GM19467 (cell line): Measurements from ENCODE around the gene HBA1.
"Not testable (repeated sequence)": the region's sequence is repeated elsewhere in the genome, so short reads cannot be mapped to it uniquely, and the experiment has no call there.

Experiments used
- ATAC-seq: cut with Tn5 transposase; IDR thresholded peaks from one replicate; pipeline ENCODE4 v1.9.1; 2021; ENCODE audit warnings: mild to moderate bottlenecking, moderate library complexity; ENCODE audit not compliant: unreplicated experiment

HBA1 gene

DNA sequence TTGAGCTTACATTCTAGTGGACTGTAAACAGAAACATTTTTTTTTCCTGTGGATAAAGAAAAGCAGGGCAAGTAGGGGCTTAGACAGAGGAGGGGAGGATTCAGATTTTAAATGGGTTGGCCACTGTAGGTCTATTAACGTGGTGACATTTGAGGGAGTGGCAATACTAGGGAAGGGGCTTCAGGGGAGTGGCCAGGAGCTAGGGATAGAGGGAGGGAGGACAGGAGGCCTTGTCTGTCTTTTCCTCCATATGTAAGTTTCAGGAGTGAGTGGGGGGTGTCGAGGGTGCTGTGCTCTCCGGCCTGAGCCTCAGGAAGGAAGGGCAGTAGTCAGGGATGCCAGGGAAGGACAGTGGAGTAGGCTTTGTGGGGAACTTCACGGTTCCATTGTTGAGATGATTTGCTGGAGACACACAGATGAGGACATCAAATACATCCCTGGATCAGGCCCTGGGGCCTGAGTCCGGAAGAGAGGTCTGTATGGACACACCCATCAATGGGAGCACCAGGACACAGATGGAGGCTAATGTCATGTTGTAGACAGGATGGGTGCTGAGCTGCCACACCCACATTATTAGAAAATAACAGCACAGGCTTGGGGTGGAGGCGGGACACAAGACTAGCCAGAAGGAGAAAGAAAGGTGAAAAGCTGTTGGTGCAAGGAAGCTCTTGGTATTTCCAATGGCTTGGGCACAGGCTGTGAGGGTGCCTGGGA, 17.2 kb upstream of the HBA1 start:
- no peak for ATAC-seq

DNA sequence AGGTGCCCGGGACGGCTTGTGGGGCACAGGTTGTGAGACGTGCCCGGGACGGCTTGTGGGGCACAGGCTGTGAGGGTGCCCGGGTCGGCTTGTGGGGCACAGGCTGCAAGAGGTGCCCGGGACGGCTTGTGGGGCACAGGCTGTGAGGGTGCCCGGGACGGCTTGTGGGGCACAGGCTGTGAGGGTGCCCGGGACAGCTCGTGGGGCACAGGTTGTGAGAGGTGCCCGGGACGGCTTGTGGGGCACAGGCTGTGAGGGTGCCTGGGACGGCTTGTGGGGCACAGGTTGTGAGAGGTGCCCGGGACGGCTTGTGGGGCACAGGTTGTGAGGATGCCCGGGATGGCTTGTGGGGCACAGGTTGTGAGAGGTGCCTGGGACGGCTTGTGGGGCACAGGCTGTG, 16.2 kb upstream of the HBA1 start:
- ATAC-seq: not testable (repeated sequence)

DNA sequence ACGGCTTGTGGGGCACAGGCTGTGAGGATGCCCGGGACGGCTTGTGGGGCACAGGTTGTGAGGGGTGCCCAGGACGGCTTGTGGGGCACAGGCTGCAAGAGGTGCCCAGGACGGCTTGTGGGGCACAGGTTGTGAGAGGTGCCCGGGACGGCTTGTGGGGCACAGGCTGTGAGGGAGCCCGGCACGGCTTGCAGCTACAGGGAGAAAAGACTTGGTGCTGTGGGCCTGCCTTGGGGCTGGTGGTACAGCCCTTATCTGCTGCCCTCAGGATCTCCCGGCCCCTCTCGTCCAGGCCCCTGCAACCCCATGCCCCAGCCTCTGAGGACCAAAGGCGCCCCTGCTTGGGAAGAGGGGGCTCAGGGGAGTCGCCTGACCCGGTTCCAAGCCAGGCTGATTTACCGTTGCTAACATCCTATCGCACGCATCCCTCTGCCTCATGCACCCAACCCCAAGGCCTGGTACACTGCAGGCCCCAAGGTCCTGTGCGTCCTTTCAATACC, 15.7 kb upstream of the HBA1 start:
- no peak for ATAC-seq

DNA sequence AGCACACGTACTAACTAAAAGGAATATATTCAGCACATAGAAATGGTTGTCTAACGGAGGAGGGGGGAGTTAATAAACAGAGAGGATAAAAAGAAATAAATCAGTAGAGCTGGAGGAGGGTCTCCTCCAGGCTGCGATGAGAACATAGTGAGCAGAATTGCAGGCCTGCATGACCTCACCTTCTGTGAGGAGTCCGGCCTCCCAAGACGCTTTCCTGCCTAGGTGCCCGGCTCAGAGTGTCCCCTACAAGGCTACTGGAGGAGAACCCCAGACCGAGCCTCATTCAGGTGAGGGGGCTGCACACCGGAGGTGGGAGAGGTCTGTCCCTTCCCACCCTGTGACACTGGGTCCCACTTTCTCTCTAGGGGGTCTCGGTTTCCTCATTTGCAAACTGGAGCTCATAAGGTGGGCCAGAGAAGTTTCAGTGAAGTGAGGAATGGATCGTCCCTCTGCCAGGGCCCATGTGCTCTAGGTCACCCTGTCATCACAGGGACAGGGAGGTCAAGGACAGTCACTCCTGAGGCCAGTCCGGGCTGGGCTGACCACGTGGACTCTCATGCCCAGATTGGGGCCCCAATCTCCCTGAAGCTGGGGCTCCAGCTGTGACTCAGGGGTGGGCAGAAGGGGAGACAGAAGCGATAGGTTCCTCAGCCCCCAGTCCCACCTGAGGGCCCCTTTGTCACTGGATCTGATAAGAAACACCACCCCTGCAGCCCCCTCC, 14.0 kb upstream of the HBA1 start:
- no peak for ATAC-seq

DNA sequence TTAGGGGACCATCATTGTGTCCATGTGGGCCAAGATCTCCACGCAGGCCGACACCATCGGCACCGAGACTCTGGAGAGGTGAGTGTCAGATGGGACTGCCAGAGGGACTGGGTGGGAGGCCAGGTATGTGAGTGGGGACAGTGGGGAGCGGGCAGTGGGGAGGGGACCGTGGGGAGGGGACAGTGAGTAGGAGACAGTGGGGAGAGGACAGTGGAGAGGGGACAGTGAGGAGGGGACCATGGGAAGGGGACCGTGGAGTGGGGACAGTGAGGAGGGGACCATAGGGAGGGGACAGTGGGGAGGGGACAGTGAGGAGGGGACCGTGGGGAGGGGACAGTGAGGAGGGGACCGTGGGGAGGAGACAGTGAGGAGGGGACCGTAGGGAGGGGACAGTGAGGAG, 13.3 kb upstream of the HBA1 start:
- not testable (repeated sequence) for ATAC-seq

DNA sequence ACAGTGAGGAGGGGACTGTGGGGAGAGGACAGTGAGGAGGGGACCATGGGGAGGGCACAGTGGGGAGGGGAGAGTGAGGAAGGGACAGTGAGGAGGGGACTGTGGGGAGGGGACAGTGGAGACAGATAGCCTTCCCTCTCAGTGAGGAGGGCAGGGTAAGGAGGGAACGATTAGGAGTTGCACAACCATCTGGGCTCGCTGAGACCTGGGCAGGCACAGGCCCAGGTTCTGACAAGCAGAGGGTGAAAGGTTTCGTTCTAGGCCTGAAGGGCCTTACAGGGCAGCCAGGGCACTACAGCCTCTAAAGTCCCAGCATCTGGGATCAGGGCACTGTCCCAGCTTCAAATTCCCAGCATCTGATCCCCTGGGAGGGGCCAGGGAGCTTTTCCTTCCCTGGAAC, 12.8 kb upstream of the HBA1 start:
- not testable (repeated sequence) for ATAC-seq

DNA sequence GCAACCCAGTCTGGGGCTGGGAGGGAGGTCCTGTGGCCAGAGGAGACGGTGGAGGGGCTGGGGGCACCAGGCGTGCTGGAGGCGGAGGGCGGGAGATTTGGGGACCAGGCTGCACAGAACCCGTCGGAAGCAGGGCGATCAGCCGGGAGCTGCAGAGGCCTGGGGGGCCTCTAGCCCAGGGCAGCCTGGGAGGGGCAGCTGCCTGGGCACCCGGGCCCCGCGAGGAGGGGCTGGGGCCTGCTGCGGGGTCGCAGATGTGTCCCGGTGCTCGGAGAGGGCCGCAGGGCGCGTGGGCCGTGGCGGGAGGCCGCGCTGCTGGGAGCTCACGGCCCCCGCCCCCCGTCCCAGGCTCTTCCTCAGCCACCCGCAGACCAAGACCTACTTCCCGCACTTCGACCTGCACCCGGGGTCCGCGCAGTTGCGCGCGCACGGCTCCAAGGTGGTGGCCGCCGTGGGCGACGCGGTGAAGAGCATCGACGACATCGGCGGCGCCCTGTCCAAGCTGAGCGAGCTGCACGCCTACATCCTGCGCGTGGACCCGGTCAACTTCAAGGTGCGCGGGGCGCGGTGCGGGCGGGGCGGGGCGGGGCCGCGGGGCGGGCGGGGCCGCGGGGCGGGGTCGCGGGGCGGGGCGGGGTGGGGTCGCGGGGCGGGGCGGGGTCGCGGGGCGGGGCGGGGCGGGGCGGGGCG, 12.2 kb upstream of the HBA1 start:
- not testable (repeated sequence) for ATAC-seq

DNA sequence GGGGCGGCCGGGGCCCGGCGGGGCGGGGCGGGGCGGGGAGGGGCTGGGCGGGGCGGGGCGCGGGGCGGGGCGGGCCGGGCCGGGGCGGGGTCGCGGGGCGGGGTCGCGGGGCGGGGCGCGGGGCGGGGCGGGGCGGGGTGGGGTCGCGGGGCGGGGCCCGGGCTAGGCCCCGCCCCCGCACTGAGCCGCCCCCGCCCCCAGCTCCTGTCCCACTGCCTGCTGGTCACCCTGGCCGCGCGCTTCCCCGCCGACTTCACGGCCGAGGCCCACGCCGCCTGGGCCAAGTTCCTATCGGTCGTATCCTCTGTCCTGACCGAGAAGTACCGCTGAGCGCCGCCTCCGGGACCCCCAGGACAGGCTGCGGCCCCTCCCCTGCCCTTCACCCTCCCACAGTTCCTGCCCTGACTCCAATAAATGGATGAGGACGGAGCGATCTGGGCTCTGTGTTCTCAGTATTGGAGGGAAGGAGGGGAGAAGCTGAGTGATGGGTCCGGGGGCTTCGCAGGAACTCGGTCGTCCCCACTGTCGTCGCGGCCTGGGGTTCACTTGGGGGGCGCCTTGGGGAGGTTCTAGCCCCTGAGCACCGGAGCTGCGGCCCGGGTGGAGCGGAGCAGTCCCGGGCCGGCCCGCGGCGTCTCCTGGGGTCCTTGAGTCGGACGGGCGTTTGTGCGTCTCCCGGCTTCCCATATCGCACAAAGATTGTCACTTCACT, 11.5 kb upstream of the HBA1 start:
- ATAC-seq: no peak

DNA sequence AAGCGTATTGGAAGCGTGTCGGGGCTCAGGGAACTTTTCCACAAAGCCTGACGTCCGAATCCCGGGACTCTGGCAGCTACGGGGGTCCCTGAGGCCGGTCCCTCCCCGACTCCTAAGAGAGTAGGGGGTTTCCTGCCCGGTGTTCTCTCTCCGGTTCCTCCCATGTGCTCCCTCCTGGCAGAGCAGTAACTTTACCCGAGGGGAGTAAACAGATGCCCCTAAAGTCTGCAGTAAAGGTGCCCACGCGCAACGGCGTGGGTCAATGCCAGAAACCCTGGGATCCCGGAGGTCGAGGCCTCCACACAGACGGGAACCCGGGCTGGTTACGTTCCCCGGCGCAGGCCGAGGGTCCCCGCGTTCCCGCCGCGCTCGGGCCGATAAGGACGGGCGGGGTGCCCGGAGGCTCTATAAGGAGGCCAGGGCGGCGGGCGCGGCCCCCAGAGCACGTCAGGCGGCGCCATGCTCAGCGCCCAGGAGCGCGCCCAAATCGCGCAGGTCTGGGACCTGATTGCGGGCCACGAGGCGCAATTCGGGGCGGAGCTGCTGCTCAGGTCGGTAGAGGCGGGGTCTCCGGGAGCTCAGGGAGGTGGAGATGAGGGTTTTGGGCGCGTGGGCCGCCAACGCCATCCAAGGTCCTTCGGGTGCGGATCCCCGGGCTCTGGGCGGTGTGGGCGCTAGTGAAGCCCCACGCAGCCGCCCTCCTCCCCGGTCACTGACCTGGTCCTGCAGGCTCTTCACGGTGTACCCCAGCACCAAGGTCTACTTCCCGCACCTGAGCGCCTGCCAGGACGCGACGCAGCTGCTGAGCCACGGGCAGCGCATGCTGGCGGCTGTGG, 10.7 kb upstream of the HBA1 start, which contains the start of gene HBM:
TSS of gene HBM (plus strand) at position 440 of the 836 bp plus-strand sequence. CDS start at position 460, 20 bp downstream.
- no peak for ATAC-seq

DNA sequence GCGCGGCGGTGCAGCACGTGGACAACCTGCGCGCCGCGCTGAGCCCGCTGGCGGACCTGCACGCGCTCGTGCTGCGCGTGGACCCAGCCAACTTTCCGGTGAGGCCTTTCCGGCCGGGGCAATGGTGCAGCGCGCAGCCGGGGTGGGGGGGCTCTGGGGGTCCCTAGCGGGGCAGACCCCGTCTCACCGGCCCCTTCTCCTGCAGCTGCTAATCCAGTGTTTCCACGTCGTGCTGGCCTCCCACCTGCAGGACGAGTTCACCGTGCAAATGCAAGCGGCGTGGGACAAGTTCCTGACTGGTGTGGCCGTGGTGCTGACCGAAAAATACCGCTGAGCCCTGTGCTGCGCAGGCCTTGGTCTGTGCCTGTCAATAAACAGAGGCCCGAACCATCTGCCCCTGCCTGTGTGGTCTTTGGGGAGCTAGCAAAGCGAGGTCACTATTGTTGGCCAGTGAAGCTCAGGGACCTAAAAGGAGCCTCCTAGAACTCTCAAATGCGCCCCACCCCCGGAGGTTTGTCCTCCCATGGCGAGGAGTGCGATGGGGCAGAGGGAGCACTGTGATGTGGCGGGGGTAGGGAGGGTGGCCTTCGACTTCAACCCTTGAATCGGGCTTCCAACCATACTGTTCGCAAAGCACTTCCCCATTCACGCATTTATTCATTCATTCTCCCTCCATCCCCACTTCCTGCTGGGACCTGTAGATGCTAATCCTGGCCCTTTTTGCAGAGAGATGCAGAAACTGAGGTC, 9.9 kb upstream of the HBA1 start:
- no peak for ATAC-seq

DNA sequence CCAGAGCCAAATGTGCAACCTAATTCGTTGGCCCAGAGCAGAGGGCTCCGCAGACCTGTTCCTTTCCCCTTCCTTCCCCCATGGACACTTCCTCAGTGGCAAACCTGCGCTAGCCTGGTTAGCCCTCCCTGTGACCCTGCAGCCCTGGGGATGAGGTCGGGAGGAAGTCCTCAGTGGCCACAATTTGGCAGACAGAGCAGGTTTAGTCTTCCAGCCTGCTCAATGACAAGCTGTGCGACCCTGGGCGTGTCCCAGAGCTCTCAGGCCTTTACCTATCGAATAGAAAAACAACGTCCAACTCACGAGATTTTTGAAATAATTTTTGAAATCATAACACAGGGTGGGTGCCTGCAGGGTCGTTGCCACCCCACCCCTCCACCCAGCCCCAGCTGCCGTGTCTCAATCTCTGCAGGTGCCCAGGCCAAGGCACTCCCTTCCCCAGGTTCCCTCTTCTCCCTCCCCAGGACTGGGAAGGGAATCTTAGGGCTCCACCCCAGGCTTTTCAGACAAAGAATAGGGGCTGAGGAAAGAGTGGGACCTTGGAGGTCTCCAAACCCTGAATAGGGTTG, 9.3 kb upstream of the HBA1 start:
- ATAC-seq: no peak

DNA sequence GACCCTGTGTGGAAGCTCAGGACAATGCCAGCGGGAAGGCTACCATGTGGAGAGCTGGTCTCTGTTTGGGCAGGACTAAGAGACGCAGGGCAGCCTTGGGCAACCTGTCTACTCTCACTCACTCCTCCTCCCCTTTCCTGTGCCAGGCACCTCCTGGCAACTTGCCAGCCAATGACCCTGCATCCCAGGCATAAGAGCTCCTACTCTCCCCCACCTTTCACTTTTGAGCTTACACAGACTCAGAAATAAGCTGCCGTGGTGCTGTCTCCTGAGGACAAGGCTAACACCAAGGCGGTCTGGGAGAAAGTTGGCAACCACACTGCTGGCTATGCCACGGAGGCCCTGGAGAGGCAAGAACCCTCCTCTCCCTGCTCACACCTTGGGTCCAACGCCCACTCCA, 8.1 kb upstream of the HBA1 start:
- no peak for ATAC-seq

DNA sequence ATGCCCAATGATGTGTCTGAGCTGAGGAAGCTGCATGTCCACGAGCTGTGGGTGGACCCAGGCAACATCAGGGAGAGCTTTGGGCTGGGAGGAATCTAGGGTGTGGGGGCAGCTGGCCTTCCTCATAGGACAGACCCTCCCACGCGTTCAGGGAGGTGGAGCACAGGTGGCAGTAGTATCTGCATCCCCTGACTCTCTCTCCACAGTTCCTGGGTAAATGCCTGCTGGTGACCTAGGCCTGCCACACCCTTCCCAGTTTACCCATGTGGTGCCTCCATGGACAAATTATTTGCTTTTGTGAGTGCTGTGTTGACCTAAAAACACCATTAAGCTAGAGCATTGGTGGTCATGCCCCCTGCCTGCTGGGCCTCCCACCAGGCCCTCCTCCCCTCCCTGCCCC, 7.5 kb upstream of the HBA1 start:
- ATAC-seq: no peak

DNA sequence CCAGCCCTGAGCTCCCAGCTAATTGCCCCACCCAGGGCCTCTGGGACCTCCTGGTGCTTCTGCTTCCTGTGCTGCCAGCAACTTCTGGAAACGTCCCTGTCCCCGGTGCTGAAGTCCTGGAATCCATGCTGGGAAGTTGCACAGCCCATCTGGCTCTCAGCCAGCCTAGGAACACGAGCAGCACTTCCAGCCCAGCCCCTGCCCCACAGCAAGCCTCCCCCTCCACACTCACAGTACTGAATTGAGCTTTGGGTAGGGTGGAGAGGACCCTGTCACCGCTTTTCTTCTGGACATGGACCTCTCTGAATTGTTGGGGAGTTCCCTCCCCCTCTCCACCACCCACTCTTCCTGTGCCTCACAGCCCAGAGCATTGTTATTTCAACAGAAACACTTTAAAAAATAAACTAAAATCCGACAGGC, 6.4 kb upstream of the HBA1 start:
- not testable (repeated sequence) for ATAC-seq

DNA sequence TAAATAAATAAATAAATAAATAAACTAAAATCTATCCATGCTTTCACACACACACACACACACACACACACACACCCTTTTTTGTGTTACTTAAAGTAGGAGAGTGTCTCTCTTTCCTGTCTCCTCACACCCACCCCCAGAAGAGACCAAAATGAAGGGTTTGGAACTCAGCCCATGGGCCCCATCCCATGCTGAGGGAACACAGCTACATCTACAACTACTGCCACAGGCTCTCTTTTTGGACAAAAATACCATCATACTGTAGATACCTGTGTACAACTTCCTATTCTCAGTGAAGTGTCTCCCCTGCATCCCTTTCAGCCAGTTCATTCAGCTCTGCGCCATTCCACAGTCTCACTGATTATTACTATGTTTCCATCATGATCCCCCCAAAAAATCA, 5.7 kb upstream of the HBA1 start:
- ATAC-seq: no peak

DNA sequence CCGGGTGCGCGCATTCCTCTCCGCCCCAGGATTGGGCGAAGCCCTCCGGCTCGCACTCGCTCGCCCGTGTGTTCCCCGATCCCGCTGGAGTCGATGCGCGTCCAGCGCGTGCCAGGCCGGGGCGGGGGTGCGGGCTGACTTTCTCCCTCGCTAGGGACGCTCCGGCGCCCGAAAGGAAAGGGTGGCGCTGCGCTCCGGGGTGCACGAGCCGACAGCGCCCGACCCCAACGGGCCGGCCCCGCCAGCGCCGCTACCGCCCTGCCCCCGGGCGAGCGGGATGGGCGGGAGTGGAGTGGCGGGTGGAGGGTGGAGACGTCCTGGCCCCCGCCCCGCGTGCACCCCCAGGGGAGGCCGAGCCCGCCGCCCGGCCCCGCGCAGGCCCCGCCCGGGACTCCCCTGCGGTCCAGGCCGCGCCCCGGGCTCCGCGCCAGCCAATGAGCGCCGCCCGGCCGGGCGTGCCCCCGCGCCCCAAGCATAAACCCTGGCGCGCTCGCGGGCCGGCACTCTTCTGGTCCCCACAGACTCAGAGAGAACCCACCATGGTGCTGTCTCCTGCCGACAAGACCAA, 4.0 kb upstream of the HBA1 start, which contains the start of gene HBA2:
TSS of gene HBA2 (plus strand) at position 503 of the 568 bp plus-strand sequence. CDS start at position 540, 37 bp downstream.
- ATAC-seq: not testable (repeated sequence)

DNA sequence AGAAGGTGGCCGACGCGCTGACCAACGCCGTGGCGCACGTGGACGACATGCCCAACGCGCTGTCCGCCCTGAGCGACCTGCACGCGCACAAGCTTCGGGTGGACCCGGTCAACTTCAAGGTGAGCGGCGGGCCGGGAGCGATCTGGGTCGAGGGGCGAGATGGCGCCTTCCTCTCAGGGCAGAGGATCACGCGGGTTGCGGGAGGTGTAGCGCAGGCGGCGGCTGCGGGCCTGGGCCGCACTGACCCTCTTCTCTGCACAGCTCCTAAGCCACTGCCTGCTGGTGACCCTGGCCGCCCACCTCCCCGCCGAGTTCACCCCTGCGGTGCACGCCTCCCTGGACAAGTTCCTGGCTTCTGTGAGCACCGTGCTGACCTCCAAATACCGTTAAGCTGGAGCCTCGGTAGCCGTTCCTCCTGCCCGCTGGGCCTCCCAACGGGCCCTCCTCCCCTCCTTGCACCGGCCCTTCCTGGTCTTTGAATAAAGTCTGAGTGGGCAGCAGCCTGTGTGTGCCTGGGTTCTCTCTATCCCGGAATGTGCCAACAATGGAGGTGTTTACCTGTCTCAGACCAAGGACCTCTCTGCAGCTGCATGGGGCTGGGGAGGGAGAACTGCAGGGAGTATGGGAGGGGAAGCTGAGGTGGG, 3.1 kb upstream of the HBA1 start:
- ATAC-seq: not testable (repeated sequence)
